GM12872 (cell line): ENCODE results near the gene OTOS.
A peak's percentile ranks its signal among the peaks of the same experiment; 100 is the strongest.

ENCODE experiments used
- CTCF ChIP-seq: IDR thresholded peaks from 3 replicates; pipeline ENCODE4 v1.5.1; 2011; ENCODE audit warnings: low read depth, mild to moderate bottlenecking, low read length, moderate library complexity; ENCODE audit not compliant: insufficient read depth

OTOS gene

GRCh38 chr2:240155048-240155744 lies 14.7 kb upstream of the OTOS start:
- no peak for TF ChIP-seq CTCF

GRCh38 chr2:240154606-240155005 lies 14.1 kb upstream of the OTOS start:
- TF ChIP-seq CTCF, result no peak

- no peak for TF ChIP-seq CTCF
These were observed 13.0 kb upstream of the OTOS start for GRCh38 chr2:240153418-240153817.

- no peak for TF ChIP-seq CTCF
These were observed 11.1 kb upstream of the OTOS start for GRCh38 chr2:240151477-240152031.

- TF ChIP-seq CTCF, result peak; percentile 89
These were observed 9.7 kb upstream of the OTOS start for GRCh38 chr2:240149943-240150784.

- TF ChIP-seq CTCF, result no peak
These were observed 7.6 kb upstream of the OTOS start for GRCh38 chr2:240147911-240148587.

GRCh38 chr2:240147382-240147781 lies 6.9 kb upstream of the OTOS start:
- no peak for TF ChIP-seq CTCF
